ENCODE results near the gene RAD51B.

RAD51B gene

GRCh38 chr14:68260121-68260520, 440.5 kb downstream of the RAD51B start:
- DNase-seq = no peak

DNA sequence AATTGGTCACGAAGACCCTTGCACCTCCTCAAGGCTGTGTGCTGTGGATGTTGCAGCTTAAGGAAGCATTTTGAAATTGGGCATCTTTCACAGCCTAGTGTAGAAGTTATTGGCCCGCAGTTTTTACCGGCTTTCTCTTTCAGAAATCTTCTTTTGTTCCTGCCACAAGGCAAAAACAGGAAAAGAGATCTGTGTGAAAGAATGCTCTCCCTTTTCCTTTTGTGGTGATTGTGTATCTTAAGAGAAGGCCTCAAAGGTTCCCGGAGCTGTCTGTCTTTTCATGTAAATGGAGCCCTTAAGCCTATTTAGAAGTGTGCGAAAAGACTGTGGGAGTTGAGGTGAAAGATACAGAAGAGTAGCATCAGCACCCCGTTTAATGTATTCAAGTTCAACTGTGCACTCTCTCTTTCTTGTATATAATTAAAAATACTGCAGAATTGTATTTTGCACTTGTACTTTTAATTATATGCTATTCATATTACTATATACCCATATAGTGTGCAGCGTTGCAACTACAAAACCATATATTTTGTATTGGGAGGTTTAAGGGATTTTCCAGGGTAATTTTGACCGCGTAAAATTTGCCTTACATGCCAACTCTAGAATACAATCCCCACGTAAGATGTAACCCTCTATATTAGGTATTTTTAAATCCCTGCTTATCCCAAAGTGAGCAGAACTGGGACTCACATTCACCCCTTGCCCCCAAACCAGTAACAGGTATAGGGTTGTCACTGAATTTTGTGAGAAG, 441.7 kb downstream of the RAD51B start:
- DNase-seq = no peak

DNA sequence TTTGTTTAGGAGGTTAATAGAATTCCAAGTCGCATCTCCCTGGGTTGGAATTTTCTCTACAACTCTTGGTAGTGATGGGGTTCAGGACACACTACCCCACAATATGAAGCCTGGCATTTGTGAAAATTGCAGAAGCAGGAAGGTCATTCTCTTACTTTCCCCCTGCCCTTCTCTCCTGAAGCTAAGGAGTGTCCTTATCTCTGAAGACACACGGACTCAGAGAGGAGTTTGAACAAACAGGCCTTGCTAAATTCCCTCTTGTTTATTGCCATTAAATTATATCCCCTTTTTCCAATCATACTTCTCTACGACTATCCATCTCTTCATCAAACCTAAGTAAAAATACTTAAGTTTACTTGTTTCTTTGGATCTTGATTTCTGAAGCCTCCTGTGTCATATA, 443.0 kb downstream of the RAD51B start:
- DNase-seq = no peak

GRCh38 chr14:68263563-68264259, 444.1 kb downstream of the RAD51B start:
- no peak for DNase-seq

- DNase-seq = no peak
Measured at GRCh38 chr14:68264260-68264569, 444.6 kb downstream of the RAD51B start.

DNA sequence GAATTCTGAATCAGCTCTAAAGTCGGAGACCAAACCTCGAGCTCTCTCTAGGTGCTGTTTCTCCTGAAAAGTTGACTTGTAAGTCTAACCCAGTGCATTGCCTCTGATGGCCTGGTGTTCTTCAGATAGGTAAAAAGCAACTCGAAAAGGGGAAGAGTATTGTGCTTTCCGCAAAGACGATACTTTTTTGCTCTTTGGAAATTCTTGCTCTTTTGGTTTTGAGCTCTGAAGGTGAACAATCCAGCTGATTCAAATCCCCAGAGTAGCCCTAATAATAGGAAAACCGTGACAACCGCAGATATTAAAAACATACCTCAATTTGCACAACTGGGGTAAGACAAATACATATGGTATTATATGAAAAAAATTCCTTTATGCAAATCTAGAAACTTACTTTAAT, 447.4 kb downstream of the RAD51B start:
- no peak for DNase-seq

DNA sequence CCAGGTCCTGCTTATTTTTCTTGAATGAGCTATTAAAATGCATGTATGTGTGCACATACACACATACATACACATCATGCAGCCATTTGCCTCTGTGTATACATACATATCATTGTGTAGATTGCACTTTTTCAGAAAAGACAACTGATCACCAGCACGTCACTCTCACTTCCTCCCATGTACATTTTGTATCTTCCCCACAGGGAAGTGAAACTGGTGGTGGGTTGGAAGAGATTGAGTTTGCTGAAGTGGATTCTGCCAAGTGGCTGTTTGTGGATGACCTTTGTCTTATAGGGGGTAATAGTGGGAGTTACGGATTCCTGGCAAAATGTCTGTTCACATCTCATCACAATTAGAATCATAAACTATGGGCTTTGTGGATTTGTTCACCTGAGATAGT, 448.6 kb downstream of the RAD51B start:
- DNase-seq = no peak

- DNase-seq = no peak
Measured at GRCh38 chr14:68268719-68269118, 449.1 kb downstream of the RAD51B start.

DNA sequence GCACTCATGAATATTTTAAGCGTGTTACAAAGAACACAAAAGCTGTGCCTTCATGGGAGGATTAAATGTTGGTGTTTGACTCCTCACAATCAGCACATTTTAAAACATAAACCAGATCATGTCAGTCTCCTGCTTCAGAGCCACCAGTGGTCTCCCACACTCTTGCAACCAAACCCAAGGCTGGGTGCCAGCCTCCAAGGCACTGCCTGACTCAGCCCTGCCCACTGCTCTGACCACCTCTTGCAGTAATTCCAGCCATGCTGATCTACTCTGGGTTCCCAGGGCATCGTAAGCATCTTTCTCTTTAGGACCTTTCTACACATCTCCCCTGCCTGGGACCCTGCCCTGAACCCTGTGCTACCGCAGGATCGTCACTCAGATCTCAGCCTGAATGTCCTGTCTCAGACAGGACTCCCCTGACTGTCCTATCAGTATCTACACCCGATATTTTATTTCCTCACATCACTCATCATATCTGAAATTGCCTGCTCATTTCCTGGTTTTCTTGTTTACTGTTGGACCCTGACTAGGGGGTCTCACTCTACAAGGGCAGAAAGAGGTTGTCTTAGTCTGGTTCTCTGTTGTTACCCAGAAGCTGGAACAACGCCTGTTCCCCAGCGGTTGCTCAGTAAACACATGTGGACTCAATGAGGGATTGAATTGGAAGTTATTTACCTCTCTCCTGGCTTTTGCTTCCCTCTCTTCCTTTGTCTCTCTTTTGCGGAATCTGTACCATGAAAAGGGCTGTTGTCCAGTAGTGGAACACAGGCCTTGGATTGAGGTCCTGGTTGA, 449.8 kb downstream of the RAD51B start:
- DNase-seq = no peak

DNA sequence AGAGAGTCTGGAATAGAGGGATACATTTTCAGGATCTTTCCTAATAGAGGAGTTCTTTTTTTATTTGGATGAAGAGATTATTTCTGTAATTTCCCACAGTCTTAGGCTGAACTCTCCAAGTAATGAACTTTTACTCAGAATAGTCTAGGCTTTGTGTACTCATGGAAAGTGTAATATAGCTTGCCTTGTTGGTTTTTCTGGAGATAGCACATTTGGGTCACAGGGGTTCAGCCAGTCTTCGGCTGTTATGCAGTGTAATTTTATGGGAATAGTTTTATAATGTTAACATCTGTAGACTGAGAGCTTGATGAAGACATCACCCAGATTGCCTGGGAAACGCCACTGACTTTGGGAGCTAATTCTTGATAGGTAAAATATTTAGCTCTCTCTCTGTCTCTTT, 450.8 kb downstream of the RAD51B start:
- no peak for DNase-seq

GRCh38 chr14:68271913-68272391, 452.4 kb downstream of the RAD51B start:
- DNase-seq = no peak

DNA sequence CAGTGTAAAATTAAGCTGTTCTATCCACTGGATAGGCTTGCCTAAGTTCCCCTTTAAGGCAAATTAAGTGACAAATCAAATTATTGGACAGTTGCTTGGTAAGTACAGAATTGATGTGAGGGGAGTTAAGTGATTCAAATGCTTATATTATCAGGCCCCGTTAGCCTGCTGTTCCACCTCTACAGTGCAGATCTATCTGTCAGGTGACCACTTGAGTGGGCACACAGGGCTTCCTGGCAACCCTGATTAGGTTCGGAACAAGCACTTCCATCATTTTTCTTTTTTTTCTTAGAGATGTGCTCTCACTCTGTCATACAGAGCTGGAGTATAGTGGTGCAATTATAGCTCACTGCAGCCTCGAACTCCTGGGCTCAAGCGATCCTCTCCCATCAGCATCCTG, 453.8 kb downstream of the RAD51B start:
- DNase-seq = no peak

- no peak for DNase-seq
Measured at GRCh38 chr14:68274725-68275124, 455.1 kb downstream of the RAD51B start.

DNA sequence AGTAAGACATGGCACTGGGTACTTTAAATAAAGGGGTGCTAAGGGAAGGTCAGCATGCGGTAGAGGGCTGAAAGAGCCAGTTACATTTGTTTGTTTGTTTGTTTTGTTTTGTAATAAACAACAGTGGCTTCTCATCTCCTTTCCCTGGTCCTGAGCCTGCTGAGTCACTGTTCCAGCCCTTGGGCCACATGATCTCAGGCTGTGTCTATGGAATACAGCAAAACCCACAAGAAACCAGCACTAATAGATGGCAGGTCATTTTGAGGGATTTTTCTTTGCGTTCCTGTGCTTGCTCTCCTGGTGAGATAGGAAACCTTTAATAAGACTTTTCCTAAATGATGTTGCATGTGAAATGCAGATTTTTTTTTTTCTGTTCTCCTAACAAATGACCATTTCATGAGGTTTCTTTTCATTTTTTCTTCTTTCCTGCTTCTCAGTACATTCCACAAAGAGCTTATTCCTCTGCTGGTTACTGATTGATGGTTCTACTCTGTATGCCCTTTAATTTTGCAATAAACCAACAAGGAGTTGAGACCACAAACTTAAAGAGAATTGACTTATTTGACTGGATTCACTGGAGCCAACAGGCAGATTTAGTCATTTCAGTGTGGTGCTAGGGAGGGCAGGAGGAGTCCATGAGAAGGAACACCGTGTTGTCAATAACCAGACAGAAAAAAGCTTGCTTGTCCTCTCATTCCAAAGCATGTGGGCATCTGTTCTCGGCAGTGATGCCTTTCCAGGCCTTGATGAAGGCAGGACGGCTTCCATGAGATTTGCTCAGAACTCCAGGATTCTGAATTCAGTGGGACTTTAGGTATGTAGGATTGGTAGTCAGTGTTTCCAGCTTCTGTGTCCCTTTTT, 459.2 kb downstream of the RAD51B start:
- DNase-seq = no peak

DNA sequence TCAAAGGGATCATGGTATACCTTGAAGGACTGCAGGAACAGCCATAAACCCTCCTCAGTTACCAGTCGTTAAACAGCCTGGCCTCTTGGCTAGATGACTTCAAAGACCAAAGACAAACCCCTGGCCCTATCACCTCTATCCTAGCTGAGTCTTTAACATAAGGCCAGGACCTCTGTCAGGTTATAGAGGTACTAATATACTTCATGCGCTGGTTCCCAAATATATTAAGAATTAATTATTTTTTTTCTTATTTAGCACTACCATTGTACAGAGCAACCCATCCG, 459.8 kb downstream of the RAD51B start:
- no peak for DNase-seq

DNA sequence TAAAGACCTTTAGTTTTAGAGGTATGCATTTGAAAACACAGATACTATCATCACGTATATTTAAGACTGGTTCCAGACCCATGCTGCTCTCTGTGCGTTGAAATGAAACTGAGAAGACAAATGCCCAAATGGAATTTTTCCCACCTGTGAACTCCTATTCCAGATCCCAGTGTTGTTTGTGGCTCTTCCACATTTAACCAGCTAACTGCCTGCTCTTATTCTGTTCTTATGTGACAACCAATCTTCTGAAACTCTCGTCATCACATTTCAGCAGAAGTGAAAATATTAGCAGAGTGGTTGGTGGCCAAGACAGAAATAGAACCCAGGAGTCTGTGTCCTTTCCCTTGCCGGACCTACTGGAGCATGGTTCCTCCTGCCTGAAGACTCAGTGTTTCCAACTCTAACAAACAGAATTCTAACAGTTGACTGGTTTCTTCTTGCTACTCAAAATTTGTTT, 460.2 kb downstream of the RAD51B start:
- no peak for DNase-seq

DNA sequence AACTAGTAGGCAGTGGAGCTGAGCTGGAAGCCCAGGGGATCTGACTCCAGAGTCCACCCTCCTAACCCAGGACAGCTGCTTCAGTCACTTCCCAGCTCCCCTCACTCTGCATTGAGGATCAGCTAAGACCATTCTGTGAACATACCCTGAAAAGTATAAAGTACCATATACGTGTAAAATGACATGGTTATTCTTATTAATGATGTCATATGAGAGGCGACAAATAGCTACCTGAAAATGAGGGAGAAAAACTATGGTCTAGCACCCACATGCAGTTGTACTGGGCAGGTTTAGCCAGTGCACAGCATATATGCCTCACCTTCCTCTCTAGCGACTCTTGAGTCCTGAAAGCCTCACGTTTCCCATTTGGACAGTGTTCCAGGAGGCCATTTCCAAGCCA, 461.9 kb downstream of the RAD51B start:
- DNase-seq = no peak

DNA sequence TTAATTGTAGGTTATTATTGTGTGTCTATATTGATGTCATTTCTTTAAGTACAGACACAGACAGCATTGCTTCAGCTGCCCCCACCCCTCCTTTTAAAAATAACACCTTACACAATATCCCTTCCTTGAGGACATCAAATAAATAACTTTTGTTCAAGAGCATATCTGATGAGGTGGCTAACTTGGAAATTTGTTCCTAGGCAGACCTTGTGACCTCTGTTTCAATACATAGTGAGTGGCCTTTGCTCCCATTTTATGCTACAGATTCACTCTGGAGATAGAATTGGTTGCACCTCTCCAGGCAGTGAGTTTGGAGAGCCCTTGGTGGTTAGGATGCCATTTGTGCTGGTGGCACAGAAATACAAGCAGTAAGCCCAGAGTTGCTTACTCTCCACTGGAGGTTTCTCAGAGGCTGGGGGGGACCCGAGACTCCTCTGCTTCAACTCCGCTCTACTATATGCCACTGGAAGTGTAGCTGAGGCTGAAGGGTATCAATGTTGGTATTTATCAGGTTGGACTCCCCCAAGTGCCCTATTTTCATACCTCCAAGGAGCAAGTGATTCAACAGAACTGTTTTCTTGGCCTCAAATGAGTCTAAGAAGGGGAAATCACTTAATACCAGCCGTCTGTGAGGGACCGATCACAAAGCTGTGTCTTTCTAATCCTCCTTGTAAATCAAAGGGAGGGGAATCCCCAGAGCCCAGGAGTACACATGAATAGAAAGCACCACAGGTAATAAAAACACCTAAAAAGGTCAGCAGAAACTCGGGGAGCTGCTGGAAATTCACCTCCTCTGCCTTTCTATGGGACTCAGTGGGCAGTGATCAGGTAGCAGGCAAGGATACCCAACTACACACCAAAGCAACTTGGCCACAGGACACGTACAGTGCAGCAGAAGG, 463.1 kb downstream of the RAD51B start:
- peak; percentile 66 for DNase-seq

DNA sequence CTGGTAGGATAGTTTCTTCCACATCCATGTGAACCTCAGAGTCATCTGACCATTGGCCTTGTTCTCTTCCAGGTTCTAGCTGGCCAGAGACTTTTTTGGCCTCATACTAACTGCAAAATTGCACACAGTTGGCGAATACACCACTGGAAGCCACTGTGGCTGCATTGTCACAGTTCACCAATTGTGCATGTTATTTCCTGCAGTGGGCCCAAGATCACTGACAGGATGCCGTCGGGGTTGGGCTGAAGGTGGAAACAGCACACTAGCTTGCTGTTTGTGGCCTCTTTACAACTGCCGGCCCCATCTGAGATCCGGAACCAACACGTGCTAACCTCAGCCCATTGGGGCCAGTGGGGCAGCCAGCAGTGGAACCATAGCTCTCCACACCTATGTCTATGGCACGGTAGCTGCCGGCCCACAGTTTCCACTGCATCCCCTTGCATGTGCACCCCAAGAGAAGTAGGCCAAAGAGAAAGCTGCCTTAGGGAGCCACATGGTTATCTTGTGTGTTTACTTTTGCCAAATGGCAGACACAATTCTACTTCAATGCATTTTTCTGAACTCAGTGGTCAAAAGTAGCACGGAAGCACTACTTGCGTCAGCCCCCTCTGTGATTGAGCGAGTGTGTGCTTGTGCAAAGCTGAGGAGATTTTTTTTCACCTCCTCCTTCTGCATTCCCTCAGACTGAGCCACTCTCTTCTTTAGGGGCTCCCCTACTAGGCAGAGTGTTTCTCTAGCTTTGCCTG, 464.0 kb downstream of the RAD51B start:
- peak; percentile 80 for DNase-seq

- no peak for DNase-seq
Measured at GRCh38 chr14:68284333-68284732, 464.8 kb downstream of the RAD51B start.

GRCh38 chr14:68284834-68285233, 465.3 kb downstream of the RAD51B start:
- DNase-seq = no peak

All from activated effector memory CD4-positive, alpha-beta T cell treated with anti-CD3 and anti-CD28 coated beads, Interleukin-2, amount 50 U/mL, for 16 hours (primary cell).